Stimulated activated CD8-positive, alpha-beta memory T cell treated with anti-CD3 and anti-CD28 coated beads, Interleukin-2, amount 100 ng/mL, for 48 hours (primary cell): ENCODE data around the gene LCTL.
A peak's percentile ranks its signal among the peaks of the same experiment; 100 is the strongest.

ENCODE experiments used
- DNase-seq, 2 donors: peaks; one replicate each; pipeline ENCODE4 v3.0.0-alpha.2; 2020; ENCODE audit warnings: low read depth in 2 of 2

LCTL gene, protein sequence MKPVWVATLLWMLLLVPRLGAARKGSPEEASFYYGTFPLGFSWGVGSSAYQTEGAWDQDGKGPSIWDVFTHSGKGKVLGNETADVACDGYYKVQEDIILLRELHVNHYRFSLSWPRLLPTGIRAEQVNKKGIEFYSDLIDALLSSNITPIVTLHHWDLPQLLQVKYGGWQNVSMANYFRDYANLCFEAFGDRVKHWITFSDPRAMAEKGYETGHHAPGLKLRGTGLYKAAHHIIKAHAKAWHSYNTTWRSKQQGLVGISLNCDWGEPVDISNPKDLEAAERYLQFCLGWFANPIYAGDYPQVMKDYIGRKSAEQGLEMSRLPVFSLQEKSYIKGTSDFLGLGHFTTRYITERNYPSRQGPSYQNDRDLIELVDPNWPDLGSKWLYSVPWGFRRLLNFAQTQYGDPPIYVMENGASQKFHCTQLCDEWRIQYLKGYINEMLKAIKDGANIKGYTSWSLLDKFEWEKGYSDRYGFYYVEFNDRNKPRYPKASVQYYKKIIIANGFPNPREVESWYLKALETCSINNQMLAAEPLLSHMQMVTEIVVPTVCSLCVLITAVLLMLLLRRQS

DNA sequence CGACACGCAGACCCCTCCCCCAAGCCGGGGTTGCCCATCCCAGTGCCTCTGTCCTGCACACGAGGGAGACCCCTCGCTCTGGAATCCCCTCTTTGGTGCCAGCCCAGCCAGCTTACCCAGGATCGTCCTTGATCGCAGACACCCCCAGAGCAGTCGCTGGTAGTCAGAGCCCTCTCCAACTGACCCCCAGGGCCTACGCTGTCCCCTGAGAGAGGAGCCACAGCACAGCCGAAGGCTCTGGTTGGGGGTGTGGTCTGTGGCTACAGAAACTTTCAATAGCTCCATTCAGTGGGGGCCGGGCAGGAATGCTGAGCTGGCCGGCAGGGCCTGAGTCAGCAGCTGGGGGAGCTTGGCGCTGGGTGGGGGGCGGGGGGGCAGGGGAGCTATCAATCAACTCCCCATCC is at the start of gene LCTL:
TSS of gene LCTL (minus strand) at position 258 of the 404 bp plus-strand sequence. CDS start 633 bp downstream, outside the sequence.
- no peak for DNase-seq

DNA sequence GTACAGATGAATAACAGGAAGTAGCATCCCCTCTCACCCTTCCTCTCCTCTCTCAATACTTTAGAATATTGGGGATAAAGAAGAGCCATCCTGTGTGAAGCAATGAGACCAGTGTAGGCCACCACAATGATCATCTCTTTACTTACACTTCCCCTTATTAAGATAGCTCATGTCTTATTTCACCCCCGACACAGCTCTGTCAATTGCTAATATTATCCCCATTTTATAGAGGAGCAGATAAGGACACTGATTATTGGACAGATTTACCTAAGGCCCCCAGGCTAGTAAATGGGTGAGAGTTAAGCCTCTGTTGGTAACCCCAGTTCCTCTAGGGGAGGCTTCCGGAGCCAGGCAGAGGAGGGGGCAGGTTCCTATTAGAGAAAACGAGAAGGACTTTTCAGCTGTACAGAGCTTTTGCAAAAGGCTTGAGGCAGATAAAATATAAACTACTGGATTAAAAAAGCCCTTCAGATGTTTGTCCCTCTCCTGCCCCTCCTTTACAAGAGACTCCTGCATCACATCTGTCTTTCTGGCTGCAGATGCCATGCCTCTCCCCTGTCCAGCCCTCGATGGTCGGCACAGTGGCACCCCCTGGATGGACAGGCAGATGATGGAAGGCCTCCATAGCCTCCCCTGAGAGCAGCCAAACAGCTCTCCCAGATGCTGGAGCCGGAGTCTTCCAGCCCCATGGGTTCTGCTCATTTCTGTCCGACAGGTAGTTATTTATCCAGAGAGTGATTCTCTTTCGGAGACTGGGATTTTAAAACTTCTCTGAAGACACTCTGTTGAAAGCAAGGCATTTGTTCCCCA is 49.4 kb upstream of the LCTL start:
- DNase-seq: no peak

- no peak for DNase-seq
These were observed 48.7 kb upstream of the LCTL start for GRCh38 chr15:66614456-66614855.

GRCh38 chr15:66613743-66614142 is 47.9 kb upstream of the LCTL start:
- DNase-seq: no peak

- DNase-seq: no peak
These were observed 45.7 kb upstream of the LCTL start for GRCh38 chr15:66611257-66612053.

DNA sequence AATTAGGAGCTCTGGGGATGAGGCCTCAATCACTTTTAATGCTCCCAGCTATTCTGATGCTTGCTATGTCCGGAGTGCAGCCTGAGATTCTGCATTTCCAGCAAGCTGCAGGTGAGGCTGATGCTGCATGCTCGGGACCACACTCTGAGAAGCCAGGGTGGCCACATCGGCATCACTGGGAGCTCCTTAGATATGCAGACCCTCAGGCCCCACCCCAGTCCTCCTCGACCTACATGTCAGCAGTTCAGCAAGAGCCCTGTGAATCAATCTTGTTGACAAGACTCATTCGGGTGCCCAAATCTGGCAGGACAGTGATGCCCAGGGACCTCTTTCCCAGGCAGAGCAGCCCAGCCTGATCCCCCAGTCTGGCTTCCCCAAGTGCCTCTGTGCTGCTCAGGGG is 44.1 kb upstream of the LCTL start:
- no peak for DNase-seq

- DNase-seq: no peak
These were observed 43.1 kb upstream of the LCTL start for GRCh38 chr15:66608881-66609280.

DNA sequence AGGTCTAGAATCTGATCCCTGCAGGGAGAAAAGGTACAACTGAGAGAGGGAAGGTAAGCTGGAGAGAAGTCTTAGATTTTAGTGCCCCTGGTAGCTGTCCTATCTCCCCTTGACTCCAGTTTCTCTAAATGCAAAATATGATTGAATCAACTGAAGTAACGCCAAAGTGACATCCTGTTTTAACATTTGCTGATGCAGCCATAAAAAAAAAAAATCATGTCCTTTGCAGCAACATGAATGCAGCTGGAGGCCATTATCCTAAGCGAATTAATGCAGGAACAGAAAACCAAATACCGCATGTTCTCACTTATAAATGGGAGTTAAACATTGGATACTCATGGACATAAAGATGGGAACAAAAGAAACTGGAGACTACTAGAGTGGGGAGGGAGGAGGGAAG is 42.4 kb upstream of the LCTL start:
- no peak for DNase-seq

GRCh38 chr15:66603301-66604179 is 37.7 kb upstream of the LCTL start:
- DNase-seq: peak; percentile 48 to 55

GRCh38 chr15:66601521-66601920 is 35.7 kb upstream of the LCTL start:
- DNase-seq: no peak

GRCh38 chr15:66600240-66600627 is 34.4 kb upstream of the LCTL start:
- no peak for DNase-seq

GRCh38 chr15:66599536-66600239 is 33.9 kb upstream of the LCTL start:
- no peak for DNase-seq

DNA sequence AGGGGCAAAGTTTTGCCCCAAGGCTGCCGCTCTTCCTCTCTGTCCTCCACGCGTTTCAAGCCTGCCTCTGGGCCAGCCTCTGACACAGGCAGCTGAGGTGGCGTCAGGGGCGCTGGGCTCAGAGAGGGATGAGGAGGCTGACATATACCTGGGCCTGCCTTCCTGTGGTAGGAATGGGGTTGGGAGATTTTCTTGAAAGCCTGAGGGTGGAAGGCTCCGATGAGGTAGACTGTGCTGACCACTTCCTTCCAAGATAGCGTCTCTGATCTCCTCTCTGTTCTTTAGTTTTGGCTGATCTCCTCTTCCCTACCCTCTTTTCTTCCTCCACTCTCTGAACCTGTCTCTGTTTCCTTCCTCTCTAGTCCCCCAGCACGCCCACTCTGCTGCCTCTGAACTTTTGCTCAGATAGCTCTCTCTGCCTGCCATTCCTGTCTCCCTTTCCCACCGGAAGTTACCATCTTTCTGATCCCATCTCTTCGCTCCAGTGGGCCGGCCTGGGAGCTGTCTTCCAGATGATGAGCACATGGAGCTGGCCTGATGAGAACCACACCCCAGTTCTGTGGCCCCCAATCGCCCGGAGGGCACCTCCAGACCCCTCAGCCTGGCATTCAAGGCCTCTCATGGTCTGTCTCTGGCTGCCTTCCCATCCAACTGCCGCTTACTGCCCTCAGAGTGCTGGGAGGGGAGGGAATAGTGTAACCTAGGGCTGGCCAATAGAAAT is 32.5 kb upstream of the LCTL start:
- no peak for DNase-seq

DNA sequence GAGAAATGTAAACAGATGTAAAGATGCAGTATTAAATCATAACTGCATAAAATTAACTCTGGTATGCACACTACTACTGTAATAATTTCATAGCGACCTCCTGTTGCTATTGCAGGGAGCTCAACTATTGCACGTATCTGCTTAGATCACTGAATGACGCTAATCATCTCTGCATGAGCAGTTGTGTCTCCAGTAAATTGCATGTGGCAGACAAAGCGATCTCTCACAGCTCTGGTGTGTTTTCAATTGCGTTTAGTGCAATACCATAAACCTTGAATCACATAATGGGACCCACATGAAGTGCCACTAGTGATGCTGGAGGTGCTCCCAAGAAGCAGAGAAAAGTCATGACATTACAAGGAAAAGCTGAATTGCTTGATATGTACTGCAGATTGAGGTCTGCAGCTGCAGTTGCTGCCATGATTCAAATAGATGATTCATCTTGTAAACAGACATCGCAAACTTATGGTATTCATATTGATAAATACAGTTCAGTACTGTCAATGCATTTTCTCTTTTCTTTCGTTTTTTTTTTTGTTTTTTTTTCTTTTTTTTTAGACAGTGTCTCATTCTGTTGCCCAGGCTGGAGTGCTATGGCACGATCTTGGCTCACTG is 30.2 kb upstream of the LCTL start:
- no peak for DNase-seq

- DNase-seq: no peak
These were observed 29.5 kb upstream of the LCTL start for GRCh38 chr15:66595332-66595731.

- no peak for DNase-seq
These were observed 29.0 kb upstream of the LCTL start for GRCh38 chr15:66594836-66595235.

DNA sequence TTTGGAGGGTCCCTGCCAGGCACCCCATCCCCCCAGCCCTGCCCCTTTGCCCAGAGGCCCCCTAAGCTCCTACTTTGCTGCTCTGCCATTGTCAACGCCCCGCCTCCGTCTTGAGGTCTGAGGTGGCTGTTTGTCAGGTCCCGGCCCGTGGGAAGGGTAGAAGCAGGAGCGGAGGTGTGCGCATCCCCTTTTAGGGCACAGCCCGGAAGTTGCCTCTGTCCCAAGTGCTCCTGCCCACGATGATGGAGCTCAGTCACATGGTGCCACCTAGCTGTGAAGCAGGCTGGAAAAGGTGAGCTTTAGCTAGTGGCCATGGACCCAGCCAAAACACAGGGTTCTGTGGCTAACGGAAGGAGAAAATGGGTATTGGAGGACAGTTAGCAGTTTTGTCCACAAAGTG is 28.5 kb upstream of the LCTL start:
- no peak for DNase-seq

DNA sequence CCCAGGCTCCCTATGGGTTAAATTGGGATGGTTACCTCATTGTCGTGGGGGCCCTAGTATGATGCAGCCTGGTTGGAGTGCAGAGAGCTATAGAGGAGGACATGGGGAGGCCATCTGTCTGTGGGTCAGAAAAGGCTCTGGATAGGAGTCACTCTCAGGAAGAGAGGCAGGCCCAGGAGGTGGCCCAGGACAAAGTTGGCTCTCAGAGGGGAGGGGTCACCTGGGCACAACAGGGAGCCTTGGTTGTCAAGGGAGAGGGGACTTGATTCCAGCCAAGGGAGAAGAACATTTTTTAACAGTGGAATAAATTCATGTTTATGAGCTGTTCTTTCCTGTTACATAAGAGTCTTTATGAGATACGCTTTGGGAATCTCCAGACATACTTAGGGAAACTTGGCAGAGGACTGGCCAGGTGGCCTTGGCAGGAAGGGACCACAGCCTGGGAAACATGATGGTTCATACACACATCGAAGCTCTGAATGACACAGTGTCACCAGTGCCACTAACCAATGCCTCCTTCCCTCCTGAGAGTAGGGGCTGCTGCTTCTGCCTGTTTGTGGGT is 27.5 kb upstream of the LCTL start:
- no peak for DNase-seq
